ENCODE data around the gene CRIM1. TPM values are rescaled to one million over a fixed set of nuclear protein-coding genes. Genes with fewer than 3 reads are reported as not detected.
A peak's percentile ranks its signal among the peaks of the same experiment; 100 is the strongest.

CRIM1 gene
- polyA plus RNA-seq, 2 of the 4 experiments (the other 2 are of a cell fraction): 127 to 208 TPM

GRCh38 chr2:36449213-36449612 is 93.6 kb downstream of the CRIM1 start:
- Histone ChIP-seq H3K4me3 (no peak overlapping the region), H3K4me1 (peaks cover 98% of the 10 kb centered on the region), H3K4me2 (peak overlapping the region; percentile 64), H3K9me3 (no peaks in the 10 kb centered on the region), H3K27ac (peak overlapping the region; percentile 36 to 46; a peak in 4 of 6 replicates)
- DNase-seq (ENCODE audit: low read depth in 1 of 2, low spot score in 1 of 2): no peak
- CTCF ChIA-PET: interaction anchor here (1.1 to 5.6 kb wide), 6 partner anchors 9 to 215 kb away, joined by 3 to 53 read pairs (median 5); no protein-coding TSS in a partner anchor
- 88% methylated on average over 7 of the region's 7 CpGs for WGBS (ENCODE audit: missing lambda C conversion rate)
- FAIRE-seq: no peak
- POLR2A ChIA-PET: no interaction called here
- TF ChIP-seq JUN (IDR thresholded peaks at IDR 0.05) (0 out of 5 replicates have a peak, but pooled peaks of 1 of the 2 experiments have one; percentile 8), GATA3 (IDR thresholded peaks at IDR 0.05; ENCODE audit: borderline replicate concordance) (no peak)
- ATAC-seq: no peak

GRCh38 chr2:36449943-36450392 is 94.4 kb downstream of the CRIM1 start:
- FAIRE-seq (no peak), ATAC-seq (peak; percentile 15 to 41; a peak in 3 of 6 replicates), DNase-seq (ENCODE audit: low read depth in 1 of 2, low spot score in 1 of 2) (no peak)
- POLR2A ChIA-PET: no interaction called here
- TF ChIP-seq KDM5A (IDR thresholded peaks at IDR 0.05) (no peak), FOSL2 (IDR thresholded peaks at IDR 0.05) (no peak), FOSL2 (CRISPR knock-in tag; IDR thresholded peaks at IDR 0.05) (no peak), BCL3 (IDR thresholded peaks at IDR 0.05) (no peak), HDAC2 (IDR thresholded peaks at IDR 0.05) (no peak), TP53 (CRISPR knock-in tag; IDR thresholded peaks at IDR 0.05) (no peak), NPAS2 (CRISPR knock-in tag; IDR thresholded peaks at IDR 0.05; ENCODE audit: borderline replicate concordance) (no peak), HOXA7 (CRISPR knock-in tag; IDR thresholded peaks at IDR 0.05) (no peak), ZFP36 (IDR thresholded peaks at IDR 0.05; ENCODE audit: borderline replicate concordance, partially characterized antibody) (no peak), JUNB (IDR thresholded peaks at IDR 0.05) (no peak), ZC3H11A (IDR thresholded peaks at IDR 0.05) (no peak), CBX8 (IDR thresholded peaks at IDR 0.05) (no peak), KDM1A (IDR thresholded peaks at IDR 0.05; ENCODE audit: low read depth) (no peak), TFCP2L1 (CRISPR knock-in tag; IDR thresholded peaks at IDR 0.05) (no peak)
- TF ChIP-seq, protein P1, sequence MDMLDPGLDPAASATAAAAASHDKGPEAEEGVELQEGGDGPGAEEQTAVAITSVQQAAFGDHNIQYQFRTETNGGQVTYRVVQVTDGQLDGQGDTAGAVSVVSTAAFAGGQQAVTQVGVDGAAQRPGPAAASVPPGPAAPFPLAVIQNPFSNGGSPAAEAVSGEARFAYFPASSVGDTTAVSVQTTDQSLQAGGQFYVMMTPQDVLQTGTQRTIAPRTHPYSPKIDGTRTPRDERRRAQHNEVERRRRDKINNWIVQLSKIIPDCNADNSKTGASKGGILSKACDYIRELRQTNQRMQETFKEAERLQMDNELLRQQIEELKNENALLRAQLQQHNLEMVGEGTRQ (IDR thresholded peaks at IDR 0.05): no peak
- TF ChIP-seq, protein P2, sequence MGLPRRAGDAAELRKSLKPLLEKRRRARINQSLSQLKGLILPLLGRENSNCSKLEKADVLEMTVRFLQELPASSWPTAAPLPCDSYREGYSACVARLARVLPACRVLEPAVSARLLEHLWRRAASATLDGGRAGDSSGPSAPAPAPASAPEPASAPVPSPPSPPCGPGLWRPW (IDR thresholded peaks at IDR 0.05): no peak
- CTCF ChIA-PET: interaction anchor here (0.6 to 5.6 kb wide), 4 partner anchors 9 to 1987 kb away, joined by 4 to 53 read pairs (median 4); no protein-coding TSS in a partner anchor
- H3K4me1 ChIP-seq: peaks cover 98% of the 10 kb centered on the region
- peak overlapping the region; percentile 36 to 75; a peak in 5 of 6 replicates for H3K27ac ChIP-seq
- H3K4me2 ChIP-seq: peak overlapping the region; percentile 64
- WGBS (ENCODE audit: missing lambda C conversion rate): 65% methylated on average over 6 of the region's 6 CpGs
- H3K4me3 ChIP-seq: no peak overlapping the region
- no peaks in the 10 kb centered on the region for H3K9me3 ChIP-seq

DNA sequence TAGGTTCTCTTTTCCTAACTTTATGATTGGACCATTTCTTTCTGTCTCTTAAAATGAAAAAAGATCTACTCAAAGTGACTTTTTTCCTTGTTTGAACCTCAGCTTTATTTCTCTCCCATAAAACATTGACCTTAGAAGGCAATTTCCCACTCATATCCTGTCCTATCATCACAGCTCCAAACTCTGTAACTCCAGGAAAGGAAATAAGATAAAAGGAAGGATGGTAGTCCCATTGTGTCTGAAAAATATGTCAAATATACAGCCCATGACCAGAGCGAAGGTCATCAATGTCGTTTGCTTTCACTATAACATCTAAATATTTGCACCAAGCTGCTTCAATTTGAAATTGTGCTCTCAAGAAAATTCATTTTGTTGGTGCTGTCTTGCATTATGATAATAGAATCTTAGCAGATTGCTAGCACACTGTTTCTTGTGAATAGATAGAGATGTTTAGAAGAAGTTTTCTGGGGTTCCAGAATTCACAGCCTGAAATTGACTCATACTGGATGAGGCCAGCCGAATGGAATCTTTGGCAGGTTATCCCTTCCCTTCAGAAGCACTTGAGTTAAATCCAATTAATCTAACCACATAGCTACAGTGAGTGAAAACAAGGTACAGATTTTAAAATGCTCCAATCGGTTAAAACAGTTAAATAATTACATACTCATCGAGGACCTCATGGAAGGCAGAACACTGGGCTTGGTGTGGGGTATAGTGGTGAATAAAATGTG is 95.1 kb downstream of the CRIM1 start:
- Histone ChIP-seq H3K27ac (peak overlapping the region; percentile 36 to 75), H3K4me2 (peak overlapping the region; percentile 64), H3K4me1 (peaks cover 98% of the 10 kb centered on the region), H3K4me3 (peak overlapping the region; percentile 3; the same call in 1 of the 3 replicates), H3K9me3 (no peaks in the 10 kb centered on the region)
- FAIRE-seq (no peak), DNase-seq (ENCODE audit: low read depth in 1 of 2, low spot score in 1 of 2) (no peak), ATAC-seq (peak in 1 of 2 experiments; percentile 16; a peak in 3 of 6 replicates)
- ChIA-PET CTCF (interaction anchor here (0.7 to 5.6 kb wide), 4 partner anchors 10 to 93 kb away, joined by 3 to 53 read pairs (median 4); no protein-coding TSS in a partner anchor), POLR2A (interaction anchor here (0.7 kb wide), 1 partner anchor 119 kb away, joined by 3 read pairs; no protein-coding TSS in a partner anchor)
- 55% methylated on average over 5 of the region's 5 CpGs for WGBS (ENCODE audit: missing lambda C conversion rate)
- TF ChIP-seq BCL3 (IDR thresholded peaks at IDR 0.05): 0 out of 3 replicates have a peak, but pooled peaks have one; percentile 37
- 0 out of 2 replicates have a peak, but pooled peaks have one; percentile 28 for TF ChIP-seq HEYL (CRISPR knock-in tag; IDR thresholded peaks at IDR 0.05)
- no peak for TF ChIP-seq KDM5A (IDR thresholded peaks at IDR 0.05)
- 0 out of 2 replicates have a peak, but pooled peaks have one; percentile 37 for TF ChIP-seq JUNB (IDR thresholded peaks at IDR 0.05)
- TF ChIP-seq, protein P3, sequence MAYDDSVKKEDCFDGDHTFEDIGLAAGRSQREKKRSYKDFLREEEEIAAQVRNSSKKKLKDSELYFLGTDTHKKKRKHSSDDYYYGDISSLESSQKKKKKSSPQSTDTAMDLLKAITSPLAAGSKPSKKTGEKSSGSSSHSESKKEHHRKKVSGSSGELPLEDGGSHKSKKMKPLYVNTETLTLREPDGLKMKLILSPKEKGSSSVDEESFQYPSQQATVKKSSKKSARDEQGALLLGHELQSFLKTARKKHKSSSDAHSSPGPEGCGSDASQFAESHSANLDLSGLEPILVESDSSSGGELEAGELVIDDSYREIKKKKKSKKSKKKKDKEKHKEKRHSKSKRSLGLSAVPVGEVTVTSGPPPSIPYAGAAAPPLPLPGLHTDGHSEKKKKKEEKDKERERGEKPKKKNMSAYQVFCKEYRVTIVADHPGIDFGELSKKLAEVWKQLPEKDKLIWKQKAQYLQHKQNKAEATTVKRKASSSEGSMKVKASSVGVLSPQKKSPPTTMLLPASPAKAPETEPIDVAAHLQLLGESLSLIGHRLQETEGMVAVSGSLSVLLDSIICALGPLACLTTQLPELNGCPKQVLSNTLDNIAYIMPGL (CRISPR knock-in tag; IDR thresholded peaks at IDR 0.05; ENCODE audit: borderline replicate concordance): no peak
